CD4-positive, alpha-beta T cell (primary cell): ENCODE data around the gene PHLDB3. TPM values are rescaled to one million over a fixed set of nuclear protein-coding genes. Genes with fewer than 3 reads are reported as not detected.
"Not testable (repeated sequence)": the region's sequence is repeated elsewhere in the genome, so short reads cannot be mapped to it uniquely, and the experiment has no call there.

ENCODE experiments used
- ATAC-seq: fragments of 200-7000 bp; cut with Tn5 transposase; one replicate; pipeline ENCODE4 v1.10.0; 2022; ENCODE audit warnings: mild to moderate bottlenecking; ENCODE audit not compliant: poor library complexity
- CTCF ChIA-PET: fragments of 350-600 bp; sonication (Branson Sonifier 250); formaldehyde crosslinking; loops from one replicate; lab custom pipeline; 2021; ENCODE audit warnings: antibody characterized with exemption, inconsistent platforms; lab: Charles Lee
- POLR2A ChIA-PET: fragments of 350-600 bp; sonication (Branson Sonifier 250); formaldehyde crosslinking; loops from one replicate; lab custom pipeline; 2021; ENCODE audit warnings: antibody characterized with exemption, inconsistent platforms; lab: Charles Lee
- DNase-seq, 14 experiments: peaks; one replicate each; pipeline ENCODE4 v3.0.0-alpha.2; 2013 to 2020; ENCODE audit warnings: mixed read lengths in 2 of 14
- H3K27ac ChIP-seq, 2 donors: one replicate each; pipeline versions ENCODE4 v1.5.1 to v1.7.0; 2013; ENCODE audit warnings: low read length in 2 of 2, low read depth in 1 of 2, mild to moderate bottlenecking in 1 of 2
- H3K27me3 ChIP-seq, 2 experiments: 1 replicate in 1 of 2; 2 replicates in 1 of 2; pipeline versions ENCODE4 v1.6.1 to v1.7.0; 2013; ENCODE audit warnings: low read length in 2 of 2, control low read depth in 1 of 2, mild to moderate bottlenecking in 1 of 2, moderate library complexity in 1 of 2; ENCODE audit not compliant: insufficient read depth in 2 of 2, control insufficient read depth in 1 of 2
- H3K36me3 ChIP-seq: one replicate; pipeline ENCODE4 v1.6.1; 2013; ENCODE audit warnings: low read length, control low read depth; ENCODE audit not compliant: insufficient read depth
- H3K4me1 ChIP-seq: one replicate; pipeline ENCODE4 v1.6.1; 2013; ENCODE audit warnings: low read length, control low read depth; ENCODE audit not compliant: insufficient read depth
- H3K4me3 ChIP-seq: one replicate; pipeline ENCODE4 v1.5.1; 2013; ENCODE audit warnings: mild to moderate bottlenecking, low read length, moderate library complexity
- H3K9me3 ChIP-seq, 2 experiments: 1 replicate in 1 of 2; 2 replicates in 1 of 2; pipeline versions ENCODE4 v1.6.1 to v1.7.0; 2013; ENCODE audit warnings: low read length in 2 of 2, mild to moderate bottlenecking in 2 of 2, control low read depth in 1 of 2, moderate library complexity in 1 of 2; ENCODE audit not compliant: control insufficient read depth in 1 of 2, insufficient read depth in 1 of 2
- H3K27ac Mint-ChIP-seq: one replicate; pipeline ENCODE4 v1.8.0; 2020; ENCODE audit warnings: mixed read lengths
- H3K27me3 Mint-ChIP-seq: one replicate; pipeline ENCODE4 v1.8.0; 2021; ENCODE audit warnings: mixed read lengths
- H3K36me3 Mint-ChIP-seq: one replicate; pipeline ENCODE4 v1.8.0; 2021; ENCODE audit warnings: low read depth, mixed read lengths
- H3K4me1 Mint-ChIP-seq: one replicate; pipeline ENCODE4 v1.8.0; 2021; ENCODE audit warnings: low read depth, mixed read lengths
- H3K4me3 Mint-ChIP-seq: one replicate; pipeline ENCODE4 v1.8.0; 2020; ENCODE audit warnings: mild to moderate bottlenecking, mixed read lengths
- H3K9me3 Mint-ChIP-seq: one replicate; pipeline ENCODE4 v1.8.0; 2020; ENCODE audit warnings: mixed read lengths
- CTCF ChIP-seq: fragments of 200-600 bp; IDR thresholded peaks from one replicate; pipeline ENCODE4 v1.8.0; 2022; ENCODE audit warnings: antibody characterized with exemption, mild to moderate bottlenecking
- intact Hi-C, 2 experiments: fragments of 100-400 bp; cut with DNase I in 1 of 2; cut with micrococcal nuclease in 1 of 2; formaldehyde crosslinking; loops; one replicate each; pipeline versions ENCODE4 v1.15.1 to v1.9.0; 2023 to 2025; cut with DNase I, micrococcal nuclease
- total RNA-seq, 174 experiments: library from RNA in 2 of 174; stranded (reverse) in 2 of 174; gene quantifications; one replicate each; pipeline ENCODE4 v1.2.3 and lab custom pipeline; 2021 to 2026

PHLDB3 gene
- total RNA-seq, 2 experiments from 2014 or later: 75.1 to 77.4 TPM

- intact Hi-C loops: loop anchor here in 1 of 2 experiments (5.0 kb wide), 1 partner anchor 321 kb away; no protein-coding TSS in a partner anchor
- H3K27ac Mint-ChIP-seq: peak overlapping the region; percentile 48
- H3K9me3 Mint-ChIP-seq: no peaks in the 10 kb centered on the region
- Histone ChIP-seq H3K9me3 (no peaks in the 10 kb centered on the region), H3K27me3 (no peaks in the 10 kb centered on the region), H3K4me1 (peaks cover 38% of the 10 kb centered on the region), H3K4me3 (no peak overlapping the region), H3K27ac (no peak overlapping the region), H3K36me3 (peaks cover 4% of the 10 kb centered on the region)
- H3K36me3 Mint-ChIP-seq: peaks cover 9% of the 10 kb centered on the region
- no peak for DNase-seq
- H3K4me1 Mint-ChIP-seq: peaks cover 35% of the 10 kb centered on the region
- no peak for TF ChIP-seq CTCF
- no peaks in the 10 kb centered on the region for H3K27me3 Mint-ChIP-seq
- ATAC-seq: no peak
- CTCF ChIA-PET: interaction anchor here (3.1 kb wide), 1 partner anchor 76 kb away, joined by 16 read pairs; no protein-coding TSS in a partner anchor
- H3K4me3 Mint-ChIP-seq: no peak overlapping the region
- POLR2A ChIA-PET: interaction anchor here (1.5 kb wide), 1 partner anchor 84 kb away, joined by 4 read pairs; no protein-coding TSS in a partner anchor
Observed at GRCh38 chr19:43522929-43523328, 18.4 kb upstream of the PHLDB3 start.

DNA sequence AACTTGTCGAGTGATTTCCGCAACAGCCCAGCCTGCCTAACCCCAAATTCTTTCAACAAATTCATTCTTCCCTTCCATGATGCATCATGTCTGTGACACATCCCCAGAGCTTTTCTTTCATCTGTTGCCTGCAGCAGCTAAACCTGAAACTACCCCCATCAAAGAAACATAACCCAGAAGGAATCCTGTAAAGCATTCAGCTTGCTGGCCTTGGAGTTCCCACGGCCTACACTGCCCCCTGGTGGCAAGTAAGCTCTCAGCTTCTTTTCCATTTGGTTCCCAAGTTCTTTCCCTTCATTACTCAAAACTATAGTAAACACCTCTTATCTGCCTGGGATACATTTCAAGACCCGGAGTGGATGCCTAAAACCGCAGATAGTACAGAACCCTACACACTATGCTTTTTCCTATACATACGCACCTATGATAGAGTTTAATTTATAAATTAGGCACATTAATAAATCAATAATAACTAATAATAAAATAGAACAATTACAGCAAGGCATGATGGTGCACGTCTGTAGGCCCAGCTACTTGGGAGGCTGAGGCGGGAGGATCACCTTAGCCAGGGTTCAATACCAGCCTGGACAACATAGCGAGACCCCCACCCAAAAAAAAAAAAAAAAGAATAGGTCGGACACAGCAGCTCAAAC lies 15.0 kb upstream of the PHLDB3 start:
- DNase-seq (peak; percentile 71 to 91 (median 78)), ATAC-seq (peak; percentile 99)
- peaks cover 17% of the 10 kb centered on the region for H3K36me3 Mint-ChIP-seq
- no peaks in the 10 kb centered on the region for H3K27me3 Mint-ChIP-seq
- intact Hi-C loops: loop anchor here (1.0 to 5.0 kb wide), 4 partner anchors 15 to 317 kb away; partner anchors contain the start of gene PHLDB3 (in 1 of the 2)
- H3K4me3 ChIP-seq: no peak overlapping the region
- H3K9me3 Mint-ChIP-seq: no peaks in the 10 kb centered on the region
- H3K4me3 Mint-ChIP-seq: no peak overlapping the region
- no peak overlapping the region for H3K27ac ChIP-seq
- peaks cover 11% of the 10 kb centered on the region for H3K4me1 Mint-ChIP-seq
- H3K27me3 ChIP-seq: no peaks in the 10 kb centered on the region
- POLR2A ChIA-PET: interaction anchor here (0.7 to 3.5 kb wide), 11 partner anchors 13 to 87 kb away, joined by 3 to 67 read pairs (median 12); partner anchors contain the start of genes IRGQ, PHLDB3 and ZNF575
- CTCF ChIA-PET: interaction anchor here (0.6 to 5.1 kb wide), 19 partner anchors 10 to 90 kb away, joined by 3 to 96 read pairs (median 5); partner anchors contain the start of genes IRGQ, LYPD3, PHLDB3 and ZNF575
- TF ChIP-seq CTCF: peak; percentile 92
- H3K27ac Mint-ChIP-seq: peak overlapping the region; percentile 25
- H3K9me3 ChIP-seq: no peaks in the 10 kb centered on the region
- H3K36me3 ChIP-seq: peaks cover 4% of the 10 kb centered on the region
- peaks cover 10% of the 10 kb centered on the region for H3K4me1 ChIP-seq

- no peaks in the 10 kb centered on the region for H3K27me3 Mint-ChIP-seq
- no peak overlapping the region for H3K27ac Mint-ChIP-seq
- Histone ChIP-seq H3K27me3 (no peaks in the 10 kb centered on the region), H3K27ac (no peak overlapping the region), H3K36me3 (peaks cover 4% of the 10 kb centered on the region), H3K4me3 (no peak overlapping the region), H3K9me3 (no peaks in the 10 kb centered on the region), H3K4me1 (peaks cover 7% of the 10 kb centered on the region)
- POLR2A ChIA-PET: interaction anchor here (0.6 to 3.5 kb wide), 4 partner anchors 10 to 79 kb away, joined by 3 to 67 read pairs (median 10); no protein-coding TSS in a partner anchor
- DNase-seq (no peak), ATAC-seq (no peak)
- no peak overlapping the region for H3K4me3 Mint-ChIP-seq
- peaks cover 17% of the 10 kb centered on the region for H3K36me3 Mint-ChIP-seq
- CTCF ChIA-PET: interaction anchor here (1.2 to 5.1 kb wide), 3 partner anchors 37 to 86 kb away, joined by 3 to 96 read pairs (median 65); no protein-coding TSS in a partner anchor
- no peaks in the 10 kb centered on the region for H3K9me3 Mint-ChIP-seq
- TF ChIP-seq CTCF: no peak
- intact Hi-C loops: loop anchor here in 1 of 2 experiments (2.0 kb wide), 1 partner anchor 13 kb away; the partner anchor contains the start of gene PHLDB3
- H3K4me1 Mint-ChIP-seq: peaks cover 7% of the 10 kb centered on the region
Observed at GRCh38 chr19:43518051-43518450, 13.5 kb upstream of the PHLDB3 start.

DNA sequence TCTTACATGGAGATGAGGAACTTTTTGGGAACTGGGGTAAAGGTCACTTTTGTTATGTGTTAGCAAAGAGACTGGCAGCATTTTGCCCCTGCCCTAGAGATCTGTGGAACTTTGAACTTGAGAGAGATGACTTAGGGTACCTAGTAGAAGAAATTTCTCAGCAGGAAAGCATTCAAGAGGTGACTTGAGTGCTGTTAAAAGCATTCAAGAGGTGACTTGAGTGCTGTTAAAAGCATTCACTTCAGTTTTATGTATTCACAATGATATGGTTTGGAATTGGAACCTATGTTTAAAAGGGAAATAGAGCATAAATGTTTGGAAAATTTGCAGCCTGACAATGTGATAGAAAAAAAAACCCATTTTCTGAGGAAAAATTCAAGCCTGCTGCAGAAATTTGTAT lies 7.9 kb upstream of the PHLDB3 start:
- H3K4me3 ChIP-seq, DNase-seq, POLR2A ChIA-PET, H3K27me3 ChIP-seq, H3K4me3 Mint-ChIP-seq, H3K9me3 Mint-ChIP-seq, ATAC-seq, H3K9me3 ChIP-seq, H3K27ac ChIP-seq, H3K4me1 Mint-ChIP-seq, intact Hi-C loops, H3K4me1 ChIP-seq, H3K27me3 Mint-ChIP-seq: not testable (repeated sequence)
- H3K36me3 ChIP-seq: peaks cover 19% of the 10 kb centered on the region
- CTCF ChIA-PET: interaction anchor here (1.7 kb wide), 1 partner anchor 80 kb away, joined by 3 read pairs; no protein-coding TSS in a partner anchor
- peak overlapping the region; percentile 21 for H3K27ac Mint-ChIP-seq
- H3K36me3 Mint-ChIP-seq: peaks cover 51% of the 10 kb centered on the region
